ENCODE measurements around the gene PRR12.

GRCh38 chr19:49624967-49625910 is 34.3 kb downstream of the PRR12 start:
- no peak for TF ChIP-seq POLR2A (IDR thresholded peaks at IDR 0.05; ENCODE audit: low read depth, low read length)
- no peak for TF ChIP-seq TAF1 (IDR thresholded peaks at IDR 0.05; ENCODE audit: low read depth, low read length)
- no peak for TF ChIP-seq POLR2AphosphoS5 (IDR thresholded peaks at IDR 0.05; ENCODE audit: low read depth, low read length)
- TF ChIP-seq SPI1 (IDR thresholded peaks at IDR 0.05; ENCODE audit: low read depth, low read length) = no peak
- no peak for TF ChIP-seq PAX5 (IDR thresholded peaks at IDR 0.05; ENCODE audit: insufficient read depth, low read length, severe bottlenecking)

Measured in GM12891 (cell line).